CD14-positive monocyte (primary cell): ENCODE data around the gene NBAS. TPM values are rescaled to one million over a fixed set of nuclear protein-coding genes. Genes with fewer than 3 reads are reported as not detected.

ENCODE experiments used
- DNase-seq, 3 donors: peaks; one replicate each; pipeline ENCODE4 v3.0.0-alpha.2; 2011 to 2022
- H2AFZ ChIP-seq: 2 replicates; pipeline ENCODE4 v1.6.0; 2012; ENCODE audit warnings: mild to moderate bottlenecking, low read depth, low read length, inconsistent platforms; ENCODE audit not compliant: insufficient read depth, poor library complexity, severe bottlenecking
- H3K27ac ChIP-seq, 2 donors: 1 replicate in 1 of 2; 2 replicates in 1 of 2; pipeline ENCODE4 v1.5.1; 2012 to 2013; ENCODE audit warnings: low read length in 2 of 2, control low read depth in 1 of 2, inconsistent platforms in 1 of 2, low read depth in 1 of 2, mild to moderate bottlenecking in 1 of 2
- H3K27me3 ChIP-seq, 2 donors: one replicate each; pipeline versions ENCODE4 v1.6.0 to v1.6.1; 2011 to 2013; ENCODE audit warnings: low read length in 2 of 2; ENCODE audit not compliant: control insufficient read depth in 2 of 2, insufficient read depth in 2 of 2
- H3K36me3 ChIP-seq, 2 donors: replicated peaks in 1 of 2; 1 replicate in 1 of 2; 2 replicates in 1 of 2; pipeline versions ENCODE4 v1.5.1 to v1.6.1; 2012 to 2013; ENCODE audit warnings: low read length in 2 of 2, control low read depth in 1 of 2, inconsistent platforms in 1 of 2, mild to moderate bottlenecking in 1 of 2; ENCODE audit not compliant: insufficient read depth in 2 of 2, control insufficient read depth in 1 of 2
- H3K4me1 ChIP-seq, 2 donors: 1 replicate in 1 of 2; 2 replicates in 1 of 2; pipeline versions ENCODE4 v1.5.1 to v1.6.1; 2012 to 2013; ENCODE audit warnings: low read length in 2 of 2, control low read depth in 1 of 2, inconsistent platforms in 1 of 2, mild to moderate bottlenecking in 1 of 2, moderate library complexity in 1 of 2; ENCODE audit not compliant: insufficient read depth in 2 of 2, control insufficient read depth in 1 of 2
- H3K4me2 ChIP-seq: replicated peaks from 2 replicates; pipeline ENCODE3; 2012; ENCODE audit warnings: low read length, moderate library complexity, mild to moderate bottlenecking; ENCODE audit not compliant: poor library complexity, severe bottlenecking; ENCODE audit errors: extremely low read depth
- H3K4me3 ChIP-seq, 3 experiments: fragments of 200-600 bp in 1 of 3; sonication (generic) in 1 of 3; replicated peaks in 1 of 3; 1 replicate in 2 of 3; 2 replicates in 1 of 3; pipeline ENCODE4 v1.5.1; 2011 to 2013; ENCODE audit warnings: low read length in 3 of 3, mild to moderate bottlenecking in 3 of 3, control low read depth in 2 of 3, low read depth in 2 of 3, inconsistent platforms in 1 of 3, moderate library complexity in 1 of 3
- H3K79me2 ChIP-seq: 2 replicates; pipeline ENCODE4 v1.6.0; 2012; ENCODE audit warnings: mild to moderate bottlenecking, control low read depth, inconsistent platforms, low read length, moderate library complexity; ENCODE audit not compliant: insufficient read depth
- H3K9ac ChIP-seq: 2 replicates; pipeline ENCODE4 v1.6.0; 2017; ENCODE audit warnings: low read length, mild to moderate bottlenecking; ENCODE audit not compliant: insufficient read depth, poor library complexity, severe bottlenecking
- H3K9me3 ChIP-seq, 2 donors: replicated peaks in 1 of 2; 1 replicate in 1 of 2; 2 replicates in 1 of 2; pipeline versions ENCODE4 v1.5.1 to v1.6.1; 2012 to 2013; ENCODE audit warnings: low read length in 2 of 2, control low read depth in 1 of 2; ENCODE audit not compliant: control insufficient read depth in 1 of 2, insufficient read depth in 1 of 2
- H4K20me1 ChIP-seq: 2 replicates; pipeline ENCODE4 v1.6.0; 2012; ENCODE audit warnings: mild to moderate bottlenecking, low read length, control low read depth, moderate library complexity; ENCODE audit not compliant: insufficient read depth
- H3K27ac Mint-ChIP-seq, 7 donors: one replicate each; pipeline ENCODE4 v1.8.0; 2020; ENCODE audit warnings: mild to moderate bottlenecking in 7 of 7, mixed read lengths in 7 of 7, moderate library complexity in 6 of 7, inconsistent platforms in 2 of 7
- H3K27me3 Mint-ChIP-seq, 3 donors: one replicate each; pipeline ENCODE4 v1.8.0; 2021 to 2022; ENCODE audit warnings: low read depth in 3 of 3, mild to moderate bottlenecking in 3 of 3, mixed read lengths in 3 of 3, moderate library complexity in 3 of 3, inconsistent platforms in 1 of 3
- H3K36me3 Mint-ChIP-seq, 2 donors: one replicate each; pipeline ENCODE4 v1.8.0; 2020; ENCODE audit warnings: mixed read lengths in 2 of 2, inconsistent platforms in 1 of 2, mild to moderate bottlenecking in 1 of 2
- H3K4me1 Mint-ChIP-seq: one replicate; pipeline ENCODE4 v1.8.0; 2020; ENCODE audit warnings: mild to moderate bottlenecking, mixed read lengths
- H3K4me3 Mint-ChIP-seq, 2 donors: one replicate each; pipeline ENCODE4 v1.8.0; 2020; ENCODE audit warnings: mild to moderate bottlenecking in 2 of 2, mixed read lengths in 2 of 2, moderate library complexity in 1 of 2
- H3K9me3 Mint-ChIP-seq, 7 donors: one replicate each; pipeline ENCODE4 v1.8.0; 2020 to 2022; ENCODE audit warnings: mixed read lengths in 7 of 7, mild to moderate bottlenecking in 6 of 7, moderate library complexity in 6 of 7, inconsistent platforms in 2 of 7
- CTCF ChIP-seq: fragments of 200-600 bp; IDR thresholded peaks from one replicate; pipeline ENCODE4 v1.8.0; 2022; ENCODE audit warnings: antibody characterized with exemption, mild to moderate bottlenecking
- WGBS: methylation state at CpG from one replicate; pipeline ENCODE4 v1.1.5; 2013; ENCODE audit warnings: missing lambda C conversion rate; ENCODE audit not compliant: insufficient coverage; 5-methylcytosine and 5-hydroxymethylcytosine counted together
- intact Hi-C, 2 donors: fragments of 100-400 bp; cut with micrococcal nuclease; formaldehyde crosslinking; loops; one replicate each; pipeline versions ENCODE4 v1.15.0 to v1.15.1; 2023
- polyA plus RNA-seq, 3 donors: library from polyadenylated mRNA; depleted of rRNA in 1 of 3; unstranded in 2 of 3; stranded (reverse) in 1 of 3; fragments of 300-500 nt in 2 of 3; fragments of >200 nt in 1 of 3; fragmentation: Illumina TruSeq in 2 of 3; gene quantifications; 1 replicate in 2 of 3; 2 replicates in 1 of 3; pipeline ENCODE4 v1.2.3, GENCODE V29; 2012 to 2021

The NBAS gene
- polyA plus RNA-seq, 3 donors, result 8.9 to 10.9 (median 8.9) TPM

GRCh38 chr2:15253835-15254286, 307.3 kb downstream of the NBAS start:
- Histone ChIP-seq H3K4me3 (no peak overlapping the region), H3K79me2 (no peaks in the 10 kb centered on the region), H3K36me3 (peaks cover 0 to 5% of the 10 kb centered on the region in 2 donors), H3K4me2 (no peak overlapping the region), H3K9me3 (peaks cover 14% of the 10 kb centered on the region in 2 donors), H3K27me3 (no peaks in the 10 kb centered on the region), H2AFZ (no peak overlapping the region), H3K4me1 (no peaks in the 10 kb centered on the region), H4K20me1 (no peaks in the 10 kb centered on the region), H3K27ac (no peak overlapping the region), H3K9ac (no peak overlapping the region)
- Mint-ChIP-seq H3K9me3 (peaks cover 8 to 20% (median 19%) of the 10 kb centered on the region in 7 donors), H3K4me1 (peaks cover 2% of the 10 kb centered on the region), H3K4me3 (no peak overlapping the region), H3K36me3 (peaks cover 12% of the 10 kb centered on the region in 2 donors), H3K27me3 (no peaks in the 10 kb centered on the region), H3K27ac (no peak overlapping the region)
- no peak for DNase-seq
- 57% methylated on average over 1 of the region's 3 CpGs for WGBS
- TF ChIP-seq CTCF, result no peak
- intact Hi-C loops, result no loop called here

GRCh38 chr2:15253247-15253646, 307.9 kb downstream of the NBAS start:
- H3K4me1 Mint-ChIP-seq, result peaks cover 2% of the 10 kb centered on the region
- H3K27me3 Mint-ChIP-seq, result no peaks in the 10 kb centered on the region
- no peak for TF ChIP-seq CTCF
- no peak overlapping the region for H3K4me2 ChIP-seq
- no peaks in the 10 kb centered on the region for H4K20me1 ChIP-seq
- H3K36me3 Mint-ChIP-seq, result peaks cover 8 to 11% of the 10 kb centered on the region in 2 donors
- H3K79me2 ChIP-seq, result no peaks in the 10 kb centered on the region
- H3K27me3 ChIP-seq, result no peaks in the 10 kb centered on the region
- no peak overlapping the region for H3K27ac Mint-ChIP-seq
- intact Hi-C loops, result no loop called here
- peaks cover 0 to 5% of the 10 kb centered on the region in 2 donors for H3K36me3 ChIP-seq
- no peak overlapping the region for H3K9ac ChIP-seq
- H3K9me3 ChIP-seq, result peaks cover 8% of the 10 kb centered on the region in 2 donors
- DNase-seq, result no peak
- WGBS, result no CpG with 5 or more reads among the region's 2 CpGs
- no peak overlapping the region for H3K27ac ChIP-seq
- H3K4me1 ChIP-seq, result no peaks in the 10 kb centered on the region
- no peak overlapping the region for H2AFZ ChIP-seq
- no peak overlapping the region for H3K4me3 ChIP-seq
- H3K9me3 Mint-ChIP-seq, result peaks cover 6 to 16% (median 12%) of the 10 kb centered on the region in 7 donors
- no peak overlapping the region for H3K4me3 Mint-ChIP-seq
